ENCODE data around the gene FRMD4A. TPM values are rescaled to one million over a fixed set of nuclear protein-coding genes. Genes with fewer than 3 reads are reported as not detected.

FRMD4A gene
- total RNA-seq, 1 donor from 2014 or later, result 0.32 TPM

- Mint-ChIP-seq H3K27ac (no peak overlapping the region), H3K36me3 (ENCODE audit: low read depth) (no peaks in the 10 kb centered on the region)
- intact Hi-C loops (cut with micrococcal nuclease), result no loop called here
Measured at GRCh38 chr10:14265709-14266108, 65.0 kb downstream of the FRMD4A start.

GRCh38 chr10:14262836-14263425 is 67.8 kb downstream of the FRMD4A start:
- no peak for DNase-seq (ENCODE audit: low spot score)
- peaks cover 12% of the 10 kb centered on the region for H3K27me3 Mint-ChIP-seq (ENCODE audit: low read depth)
- no peaks in the 10 kb centered on the region for H3K36me3 Mint-ChIP-seq (ENCODE audit: low read depth)
- H3K27ac Mint-ChIP-seq, result no peak overlapping the region
- no peaks in the 10 kb centered on the region for H3K9me3 Mint-ChIP-seq
- no peaks in the 10 kb centered on the region for H3K4me1 Mint-ChIP-seq (ENCODE audit: low read depth)
- intact Hi-C loops (cut with micrococcal nuclease), result no loop called here
- no peak overlapping the region for H3K4me3 Mint-ChIP-seq (ENCODE audit: low read depth)

More at GRCh38 chr10:14265709-14266108, 65.0 kb downstream of the FRMD4A start:
- Mint-ChIP-seq H3K9me3 (no peaks in the 10 kb centered on the region), H3K4me3 (ENCODE audit: low read depth) (no peak overlapping the region), H3K27me3 (ENCODE audit: low read depth) (peaks cover 4% of the 10 kb centered on the region), H3K4me1 (ENCODE audit: low read depth) (no peaks in the 10 kb centered on the region)
- no peak for DNase-seq (ENCODE audit: low spot score)

- H3K36me3 Mint-ChIP-seq (ENCODE audit: low read depth), result no peaks in the 10 kb centered on the region
- no peak overlapping the region for H3K27ac Mint-ChIP-seq
- H3K27me3 Mint-ChIP-seq (ENCODE audit: low read depth), result peaks cover 15% of the 10 kb centered on the region
- no peak for DNase-seq (ENCODE audit: low spot score)
- no peaks in the 10 kb centered on the region for H3K9me3 Mint-ChIP-seq
- intact Hi-C loops (cut with micrococcal nuclease), result no loop called here
- H3K4me1 Mint-ChIP-seq (ENCODE audit: low read depth), result no peaks in the 10 kb centered on the region
- H3K4me3 Mint-ChIP-seq (ENCODE audit: low read depth), result no peak overlapping the region
Measured at GRCh38 chr10:14261336-14261735, 69.4 kb downstream of the FRMD4A start.

- Mint-ChIP-seq H3K27ac (no peak overlapping the region), H3K36me3 (ENCODE audit: low read depth) (no peaks in the 10 kb centered on the region), H3K27me3 (ENCODE audit: low read depth) (peaks cover 18% of the 10 kb centered on the region), H3K4me1 (ENCODE audit: low read depth) (no peaks in the 10 kb centered on the region), H3K9me3 (no peaks in the 10 kb centered on the region), H3K4me3 (ENCODE audit: low read depth) (no peak overlapping the region)
- intact Hi-C loops (cut with micrococcal nuclease), result no loop called here
- no peak for DNase-seq (ENCODE audit: low spot score)
Measured at GRCh38 chr10:14259696-14260566, 70.8 kb downstream of the FRMD4A start.

- intact Hi-C loops (cut with micrococcal nuclease), result no loop called here
- Mint-ChIP-seq H3K27me3 (ENCODE audit: low read depth) (peaks cover 8% of the 10 kb centered on the region), H3K27ac (no peak overlapping the region), H3K4me1 (ENCODE audit: low read depth) (no peaks in the 10 kb centered on the region), H3K4me3 (ENCODE audit: low read depth) (no peak overlapping the region), H3K9me3 (no peaks in the 10 kb centered on the region), H3K36me3 (ENCODE audit: low read depth) (no peaks in the 10 kb centered on the region)
- no peak for DNase-seq (ENCODE audit: low spot score)
Measured at GRCh38 chr10:14254368-14254767, 76.4 kb downstream of the FRMD4A start.

GRCh38 chr10:14253711-14254110 is 77.0 kb downstream of the FRMD4A start:
- no peak overlapping the region for H3K27ac Mint-ChIP-seq
- H3K36me3 Mint-ChIP-seq (ENCODE audit: low read depth), result no peaks in the 10 kb centered on the region
- H3K4me1 Mint-ChIP-seq (ENCODE audit: low read depth), result no peaks in the 10 kb centered on the region
- no peak for DNase-seq (ENCODE audit: low spot score)
- intact Hi-C loops (cut with micrococcal nuclease), result no loop called here
- no peak overlapping the region for H3K4me3 Mint-ChIP-seq (ENCODE audit: low read depth)
- peaks cover 8% of the 10 kb centered on the region for H3K27me3 Mint-ChIP-seq (ENCODE audit: low read depth)
- no peaks in the 10 kb centered on the region for H3K9me3 Mint-ChIP-seq

GRCh38 chr10:14253079-14253478 is 77.6 kb downstream of the FRMD4A start:
- H3K27me3 Mint-ChIP-seq (ENCODE audit: low read depth), result peaks cover 8% of the 10 kb centered on the region
- no peaks in the 10 kb centered on the region for H3K4me1 Mint-ChIP-seq (ENCODE audit: low read depth)
- H3K9me3 Mint-ChIP-seq, result no peaks in the 10 kb centered on the region
- no peak for DNase-seq (ENCODE audit: low spot score)
- no peaks in the 10 kb centered on the region for H3K36me3 Mint-ChIP-seq (ENCODE audit: low read depth)
- H3K4me3 Mint-ChIP-seq (ENCODE audit: low read depth), result no peak overlapping the region
- intact Hi-C loops (cut with micrococcal nuclease), result no loop called here
- H3K27ac Mint-ChIP-seq, result no peak overlapping the region

- H3K4me3 Mint-ChIP-seq (ENCODE audit: low read depth), result no peak overlapping the region
- intact Hi-C loops (cut with micrococcal nuclease), result no loop called here
- no peaks in the 10 kb centered on the region for H3K36me3 Mint-ChIP-seq (ENCODE audit: low read depth)
- no peaks in the 10 kb centered on the region for H3K4me1 Mint-ChIP-seq (ENCODE audit: low read depth)
- no peak overlapping the region for H3K27ac Mint-ChIP-seq
- no peak for DNase-seq (ENCODE audit: low spot score)
- H3K27me3 Mint-ChIP-seq (ENCODE audit: low read depth), result peaks cover 3% of the 10 kb centered on the region
- no peaks in the 10 kb centered on the region for H3K9me3 Mint-ChIP-seq
Measured at GRCh38 chr10:14250496-14251076, 80.1 kb downstream of the FRMD4A start.

GRCh38 chr10:14247377-14248116 is 83.2 kb downstream of the FRMD4A start:
- no peaks in the 10 kb centered on the region for H3K9me3 Mint-ChIP-seq
- no peaks in the 10 kb centered on the region for H3K4me1 Mint-ChIP-seq (ENCODE audit: low read depth)
- H3K36me3 Mint-ChIP-seq (ENCODE audit: low read depth), result no peaks in the 10 kb centered on the region
- no peak overlapping the region for H3K4me3 Mint-ChIP-seq (ENCODE audit: low read depth)
- H3K27me3 Mint-ChIP-seq (ENCODE audit: low read depth), result peaks cover under 1% of the 10 kb centered on the region
- no peak overlapping the region for H3K27ac Mint-ChIP-seq
- no peak for DNase-seq (ENCODE audit: low spot score)
- intact Hi-C loops (cut with micrococcal nuclease), result no loop called here

GRCh38 chr10:14244801-14245211 is 85.9 kb downstream of the FRMD4A start:
- DNase-seq (ENCODE audit: low spot score), result no peak
- Mint-ChIP-seq H3K4me1 (ENCODE audit: low read depth) (no peaks in the 10 kb centered on the region), H3K36me3 (ENCODE audit: low read depth) (no peaks in the 10 kb centered on the region), H3K9me3 (no peaks in the 10 kb centered on the region), H3K27me3 (ENCODE audit: low read depth) (peaks cover 4% of the 10 kb centered on the region), H3K4me3 (ENCODE audit: low read depth) (no peak overlapping the region), H3K27ac (no peak overlapping the region)
- intact Hi-C loops (cut with micrococcal nuclease), result no loop called here

GRCh38 chr10:14244147-14244546 is 86.6 kb downstream of the FRMD4A start:
- no peak for DNase-seq (ENCODE audit: low spot score)
- H3K4me3 Mint-ChIP-seq (ENCODE audit: low read depth), result no peak overlapping the region
- H3K9me3 Mint-ChIP-seq, result no peaks in the 10 kb centered on the region
- intact Hi-C loops (cut with micrococcal nuclease), result no loop called here
- H3K27me3 Mint-ChIP-seq (ENCODE audit: low read depth), result peaks cover 4% of the 10 kb centered on the region
- H3K36me3 Mint-ChIP-seq (ENCODE audit: low read depth), result no peaks in the 10 kb centered on the region
- no peaks in the 10 kb centered on the region for H3K4me1 Mint-ChIP-seq (ENCODE audit: low read depth)
- H3K27ac Mint-ChIP-seq, result no peak overlapping the region

GRCh38 chr10:14243221-14243620 is 87.5 kb downstream of the FRMD4A start:
- H3K27me3 Mint-ChIP-seq (ENCODE audit: low read depth), result peaks cover 4% of the 10 kb centered on the region
- H3K36me3 Mint-ChIP-seq (ENCODE audit: low read depth), result no peaks in the 10 kb centered on the region

More at GRCh38 chr10:14243221-14243620, 87.5 kb downstream of the FRMD4A start:
- Mint-ChIP-seq H3K4me1 (ENCODE audit: low read depth) (no peaks in the 10 kb centered on the region), H3K9me3 (no peaks in the 10 kb centered on the region), H3K27ac (no peak overlapping the region), H3K4me3 (ENCODE audit: low read depth) (no peak overlapping the region)
- intact Hi-C loops (cut with micrococcal nuclease), result no loop called here
- no peak for DNase-seq (ENCODE audit: low spot score)
